Trophoblast cell (in vitro differentiated cells and primary cell): ENCODE measurements around the gene RHCG.
"Not testable (repeated sequence)": the region's sequence is repeated elsewhere in the genome, so short reads cannot be mapped to it uniquely, and the experiment has no call there.

ENCODE experiments used
- DNase-seq, 2 donors: peaks; one replicate each; pipeline ENCODE4 v3.0.0-alpha.2; 2016
- H2AFZ ChIP-seq: 2 replicates; pipeline ENCODE4 v1.6.1; 2013; ENCODE audit warnings: low read length, moderate library complexity, mild to moderate bottlenecking; ENCODE audit not compliant: insufficient read depth, poor library complexity
- H2AK5ac ChIP-seq: 2 replicates; pipeline ENCODE4 v1.6.1; 2013; ENCODE audit warnings: mild to moderate bottlenecking, low read length
- H2BK120ac ChIP-seq: 2 replicates; pipeline ENCODE4 v1.6.1; 2013; ENCODE audit warnings: low read length, mild to moderate bottlenecking, moderate library complexity; ENCODE audit not compliant: insufficient read depth, poor library complexity
- H2BK12ac ChIP-seq: 2 replicates; pipeline ENCODE4 v1.6.1; 2013; ENCODE audit warnings: mild to moderate bottlenecking, low read length, moderate library complexity
- H2BK5ac ChIP-seq: 2 replicates; pipeline ENCODE4 v1.6.1; 2013; ENCODE audit warnings: low read length, low read depth, moderate library complexity, mild to moderate bottlenecking; ENCODE audit not compliant: poor library complexity
- H3K14ac ChIP-seq: 2 replicates; pipeline ENCODE4 v1.6.1; 2013; ENCODE audit warnings: mild to moderate bottlenecking, low read length
- H3K18ac ChIP-seq: 2 replicates; pipeline ENCODE4 v1.6.1; 2013; ENCODE audit warnings: mild to moderate bottlenecking, low read length
- H3K23ac ChIP-seq: 2 replicates; pipeline ENCODE4 v1.6.1; 2013; ENCODE audit warnings: low read length
- H3K27ac ChIP-seq: 2 replicates; pipeline ENCODE4 v1.5.1; 2013; ENCODE audit warnings: low read depth, mild to moderate bottlenecking, inconsistent platforms, low read length, moderate library complexity
- H3K27me3 ChIP-seq: 2 replicates; pipeline ENCODE4 v1.6.1; 2013; ENCODE audit warnings: inconsistent platforms, mild to moderate bottlenecking, low read length, moderate library complexity; ENCODE audit not compliant: insufficient read depth
- H3K36me3 ChIP-seq, 2 experiments: 1 replicate in 1 of 2; 2 replicates in 1 of 2; pipeline ENCODE4 v1.6.1; 2013; ENCODE audit warnings: low read length in 2 of 2, mild to moderate bottlenecking in 2 of 2, moderate library complexity in 1 of 2; ENCODE audit not compliant: insufficient read depth in 2 of 2, control insufficient read depth in 1 of 2
- H3K4ac ChIP-seq: 2 replicates; pipeline ENCODE4 v1.6.1; 2013; ENCODE audit warnings: low read depth, mild to moderate bottlenecking, low read length, moderate library complexity
- H3K4me1 ChIP-seq, 2 experiments: 1 replicate in 1 of 2; 2 replicates in 1 of 2; pipeline ENCODE4 v1.6.1; 2013; ENCODE audit warnings: low read length in 2 of 2, mild to moderate bottlenecking in 2 of 2, moderate library complexity in 1 of 2; ENCODE audit not compliant: insufficient read depth in 2 of 2, control insufficient read depth in 1 of 2
- H3K4me2 ChIP-seq: 2 replicates; pipeline ENCODE4 v1.6.1; 2013; ENCODE audit warnings: inconsistent platforms, mild to moderate bottlenecking, low read length, moderate library complexity
- H3K4me3 ChIP-seq: 2 replicates; pipeline ENCODE4 v1.5.1; 2013; ENCODE audit warnings: mild to moderate bottlenecking, low read depth, low read length, inconsistent platforms
- H3K79me1 ChIP-seq: one replicate; pipeline ENCODE4 v1.6.1; 2013; ENCODE audit warnings: low read length
- H3K79me2 ChIP-seq: 2 replicates; pipeline ENCODE4 v1.6.1; 2013; ENCODE audit warnings: low read length, mild to moderate bottlenecking; ENCODE audit not compliant: control insufficient read depth, insufficient read depth, poor library complexity
- H3K9ac ChIP-seq: 2 replicates; pipeline ENCODE4 v1.6.1; 2013; ENCODE audit warnings: mild to moderate bottlenecking, low read length
- H3K9me3 ChIP-seq: 2 replicates; pipeline ENCODE4 v1.6.1; 2013; ENCODE audit warnings: low read depth, mild to moderate bottlenecking, control low read depth, inconsistent platforms, low read length; ENCODE audit not compliant: insufficient read depth
- H4K12ac ChIP-seq: 2 replicates; pipeline ENCODE4 v1.6.1; 2013; ENCODE audit warnings: low read depth, mild to moderate bottlenecking, low read length, moderate library complexity
- H4K8ac ChIP-seq: 2 replicates; pipeline ENCODE4 v1.6.1; 2013; ENCODE audit warnings: low read depth, mild to moderate bottlenecking, low read length, moderate library complexity
- H4K91ac ChIP-seq: one replicate; pipeline ENCODE4 v1.6.1; 2013; ENCODE audit warnings: low read depth, mild to moderate bottlenecking, low read length, moderate library complexity
- WGBS: extraction: QIAGEN DNeasy Blood & Tissue Kit; methylation state at CpG from one replicate; pipeline ENCODE4 v1.1.7; 2013; ENCODE audit warnings: missing lambda C conversion rate; ENCODE audit not compliant: insufficient read length, insufficient coverage; ENCODE audit errors: extremely low coverage; 5-methylcytosine and 5-hydroxymethylcytosine counted together

The RHCG gene

DNA sequence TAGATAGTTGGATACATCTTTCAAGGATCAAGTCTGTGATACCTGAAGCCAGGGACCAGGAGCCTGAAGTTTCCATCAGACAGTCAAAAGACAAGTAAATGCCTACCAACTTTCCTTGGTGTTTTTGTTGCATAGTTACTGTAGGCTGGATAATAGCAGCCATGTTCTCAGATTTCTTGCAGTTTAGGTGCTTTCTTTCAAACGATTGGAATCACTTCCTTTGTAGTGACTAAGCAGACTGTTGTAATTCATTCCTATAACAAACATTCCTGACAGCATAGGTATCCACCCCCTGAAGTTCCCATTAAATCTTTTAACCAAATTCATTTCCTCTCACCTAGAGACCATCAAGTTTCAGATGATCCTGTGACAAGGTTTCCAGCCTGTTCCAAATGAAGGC lies 27.6 kb downstream of the RHCG start:
- peak in 1 of 2 donors; percentile 75 for DNase-seq
- not testable (repeated sequence) for H3K14ac ChIP-seq, H2AK5ac ChIP-seq, H2BK5ac ChIP-seq, H3K18ac ChIP-seq, H2BK120ac ChIP-seq, H3K4me1 ChIP-seq, H3K36me3 ChIP-seq, H4K91ac ChIP-seq, H3K23ac ChIP-seq, H3K79me1 ChIP-seq, H3K4me3 ChIP-seq, H3K79me2 ChIP-seq, H3K4ac ChIP-seq, H3K9me3 ChIP-seq, H4K8ac ChIP-seq, H4K12ac ChIP-seq, H2AFZ ChIP-seq, H3K4me2 ChIP-seq, H3K27me3 ChIP-seq, H3K9ac ChIP-seq, H3K27ac ChIP-seq, H2BK12ac ChIP-seq
- WGBS, result no CpG with 5 or more reads among the region's 1 CpG

DNA sequence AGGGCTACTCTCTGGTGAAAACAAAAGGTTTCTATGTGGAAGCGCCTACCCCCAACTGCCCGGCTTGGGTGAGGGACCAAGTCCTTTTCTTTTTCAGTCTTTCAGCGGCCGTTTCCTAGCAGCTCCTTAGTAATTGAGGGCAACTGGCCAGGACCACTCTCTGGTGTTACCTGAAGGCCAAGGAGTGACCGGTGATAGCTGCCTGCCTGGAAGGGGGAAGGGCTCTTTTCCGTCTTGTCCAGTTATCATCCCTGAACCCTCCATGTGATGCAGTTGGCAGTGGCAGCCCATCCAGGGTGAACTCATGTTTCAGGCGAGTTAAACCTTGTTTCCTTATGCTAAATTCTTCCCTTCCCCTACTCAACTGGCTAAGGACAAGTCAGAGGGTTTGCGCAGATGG lies 33.3 kb downstream of the RHCG start:
- H3K4me2 ChIP-seq, result no peak overlapping the region
- H2BK5ac ChIP-seq, result no peak overlapping the region
- no peak overlapping the region for H2AK5ac ChIP-seq
- peaks cover 3% of the 10 kb centered on the region for H3K27me3 ChIP-seq
- H4K12ac ChIP-seq, result no peak overlapping the region
- H3K9ac ChIP-seq, result no peak overlapping the region
- no CpG with 5 or more reads among the region's 8 CpGs for WGBS
- no peak overlapping the region for H3K27ac ChIP-seq
- H2BK120ac ChIP-seq, result no peak overlapping the region
- H3K18ac ChIP-seq, result no peak overlapping the region
- no peak overlapping the region for H3K23ac ChIP-seq
- no peak overlapping the region for H2AFZ ChIP-seq
- no peaks in the 10 kb centered on the region for H3K79me1 ChIP-seq
- H3K4ac ChIP-seq, result no peak overlapping the region
- no peaks in the 10 kb centered on the region for H3K36me3 ChIP-seq
- H2BK12ac ChIP-seq, result no peak overlapping the region
- no peak overlapping the region for H4K8ac ChIP-seq
- no peaks in the 10 kb centered on the region for H3K9me3 ChIP-seq
- no peak overlapping the region for H3K14ac ChIP-seq
- DNase-seq, result no peak
- H3K4me3 ChIP-seq, result no peak overlapping the region
- H3K79me2 ChIP-seq, result no peaks in the 10 kb centered on the region
- H4K91ac ChIP-seq, result no peak overlapping the region
- peaks cover 5 to 6% of the 10 kb centered on the region in 2 experiments for H3K4me1 ChIP-seq

DNA sequence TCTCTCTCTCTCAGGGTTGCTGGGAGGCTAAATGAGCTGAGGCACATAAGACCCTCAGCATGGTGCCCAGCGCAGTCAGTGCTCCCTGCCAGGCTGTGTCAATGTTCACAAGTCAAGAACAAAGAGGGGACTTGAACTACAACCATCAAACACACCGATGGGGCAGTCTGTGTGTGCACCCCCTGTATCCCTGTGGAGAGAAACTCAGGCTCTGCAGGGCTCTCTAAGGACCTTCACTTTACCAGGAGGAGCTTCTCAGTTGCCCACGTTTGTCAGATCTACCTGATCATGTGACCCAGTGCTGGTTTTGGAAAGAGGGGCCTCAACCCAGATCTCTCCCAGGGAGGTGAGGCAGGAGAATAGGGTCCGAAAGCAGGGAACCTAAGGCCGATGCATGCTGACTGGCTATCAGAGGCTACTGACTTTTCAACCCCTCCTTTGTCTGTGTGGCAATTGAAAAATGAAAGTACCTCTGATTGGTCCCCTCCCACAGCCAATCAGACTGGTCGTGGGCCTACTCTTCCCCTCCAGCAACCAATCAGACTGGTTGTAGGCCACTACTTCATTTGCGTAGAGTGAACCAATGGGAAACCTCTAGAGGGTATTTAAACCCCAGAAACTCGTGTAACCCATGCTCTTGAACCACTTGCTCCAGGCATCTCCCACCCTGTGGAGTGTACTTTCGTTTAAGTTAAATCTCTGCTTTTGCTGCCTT lies 34.0 kb downstream of the RHCG start:
- peaks cover 3% of the 10 kb centered on the region for H3K27me3 ChIP-seq
- H3K4me3 ChIP-seq, result no peak overlapping the region
- no peak overlapping the region for H2BK120ac ChIP-seq
- no peak overlapping the region for H2BK5ac ChIP-seq
- H3K79me1 ChIP-seq, result no peaks in the 10 kb centered on the region
- no peak overlapping the region for H3K4ac ChIP-seq
- DNase-seq, result peak in 1 of 2 donors; percentile 16
- no peak overlapping the region for H3K27ac ChIP-seq
- no peak overlapping the region for H3K18ac ChIP-seq
- no peak overlapping the region for H2AFZ ChIP-seq
- no peak overlapping the region for H3K4me2 ChIP-seq
- no peaks in the 10 kb centered on the region for H3K9me3 ChIP-seq
- H3K79me2 ChIP-seq, result no peaks in the 10 kb centered on the region
- H3K9ac ChIP-seq, result no peak overlapping the region
- H4K91ac ChIP-seq, result no peak overlapping the region
- H2BK12ac ChIP-seq, result no peak overlapping the region
- no peaks in the 10 kb centered on the region for H3K36me3 ChIP-seq
- peaks cover 5 to 6% of the 10 kb centered on the region in 2 experiments for H3K4me1 ChIP-seq
- H4K8ac ChIP-seq, result no peak overlapping the region
- H2AK5ac ChIP-seq, result no peak overlapping the region
- H3K14ac ChIP-seq, result no peak overlapping the region
- no peak overlapping the region for H3K23ac ChIP-seq
- WGBS, result no CpG with 5 or more reads among the region's 9 CpGs
- H4K12ac ChIP-seq, result no peak overlapping the region

DNA sequence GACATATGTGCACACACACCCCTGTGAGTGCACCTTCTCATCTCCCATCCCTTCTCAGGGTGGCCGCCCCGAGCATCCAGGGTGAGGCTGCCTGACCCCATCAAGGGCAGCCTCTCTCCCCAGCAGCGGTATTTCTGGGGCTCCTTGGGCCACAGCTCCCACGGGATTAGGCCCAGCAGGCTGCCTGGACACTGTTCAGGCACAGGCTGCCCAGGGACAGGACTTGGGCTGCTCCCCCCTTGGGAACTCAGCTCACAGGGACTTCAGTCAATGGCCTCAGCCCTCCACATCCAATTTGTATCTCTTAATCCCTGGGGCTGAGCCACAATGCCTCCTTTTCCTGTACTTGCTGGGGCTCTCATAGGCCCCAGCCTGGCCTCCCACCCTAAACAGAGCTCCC lies 35.0 kb downstream of the RHCG start:
- H3K4ac ChIP-seq, result no peak overlapping the region
- H3K9ac ChIP-seq, result no peak overlapping the region
- H3K23ac ChIP-seq, result no peak overlapping the region
- no peak overlapping the region for H4K12ac ChIP-seq
- no CpG with 5 or more reads among the region's 4 CpGs for WGBS
- H2AK5ac ChIP-seq, result no peak overlapping the region
- H3K79me1 ChIP-seq, result no peaks in the 10 kb centered on the region
- H3K18ac ChIP-seq, result no peak overlapping the region
- H2BK120ac ChIP-seq, result no peak overlapping the region
- H4K8ac ChIP-seq, result no peak overlapping the region
- no peak overlapping the region for H3K4me3 ChIP-seq
- H4K91ac ChIP-seq, result no peak overlapping the region
- H3K27ac ChIP-seq, result no peak overlapping the region
- peaks cover 3% of the 10 kb centered on the region for H3K27me3 ChIP-seq
- H3K14ac ChIP-seq, result no peak overlapping the region
- H3K36me3 ChIP-seq, result no peaks in the 10 kb centered on the region
- no peak overlapping the region for H3K4me2 ChIP-seq
- H3K4me1 ChIP-seq, result peaks cover 5 to 6% of the 10 kb centered on the region in 2 experiments
- no peak overlapping the region for H2BK12ac ChIP-seq
- H2BK5ac ChIP-seq, result no peak overlapping the region
- H3K9me3 ChIP-seq, result no peaks in the 10 kb centered on the region
- H3K79me2 ChIP-seq, result no peaks in the 10 kb centered on the region
- DNase-seq, result no peak
- no peak overlapping the region for H2AFZ ChIP-seq
